ENCODE data around the gene HSPA13.
A peak's percentile ranks its signal among the peaks of the same experiment; 100 is the strongest.
"Not testable (repeated sequence)": the region's sequence is repeated elsewhere in the genome, so short reads cannot be mapped to it uniquely, and the experiment has no call there.

Gene HSPA13, protein sequence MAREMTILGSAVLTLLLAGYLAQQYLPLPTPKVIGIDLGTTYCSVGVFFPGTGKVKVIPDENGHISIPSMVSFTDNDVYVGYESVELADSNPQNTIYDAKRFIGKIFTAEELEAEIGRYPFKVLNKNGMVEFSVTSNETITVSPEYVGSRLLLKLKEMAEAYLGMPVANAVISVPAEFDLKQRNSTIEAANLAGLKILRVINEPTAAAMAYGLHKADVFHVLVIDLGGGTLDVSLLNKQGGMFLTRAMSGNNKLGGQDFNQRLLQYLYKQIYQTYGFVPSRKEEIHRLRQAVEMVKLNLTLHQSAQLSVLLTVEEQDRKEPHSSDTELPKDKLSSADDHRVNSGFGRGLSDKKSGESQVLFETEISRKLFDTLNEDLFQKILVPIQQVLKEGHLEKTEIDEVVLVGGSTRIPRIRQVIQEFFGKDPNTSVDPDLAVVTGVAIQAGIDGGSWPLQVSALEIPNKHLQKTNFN

DNA sequence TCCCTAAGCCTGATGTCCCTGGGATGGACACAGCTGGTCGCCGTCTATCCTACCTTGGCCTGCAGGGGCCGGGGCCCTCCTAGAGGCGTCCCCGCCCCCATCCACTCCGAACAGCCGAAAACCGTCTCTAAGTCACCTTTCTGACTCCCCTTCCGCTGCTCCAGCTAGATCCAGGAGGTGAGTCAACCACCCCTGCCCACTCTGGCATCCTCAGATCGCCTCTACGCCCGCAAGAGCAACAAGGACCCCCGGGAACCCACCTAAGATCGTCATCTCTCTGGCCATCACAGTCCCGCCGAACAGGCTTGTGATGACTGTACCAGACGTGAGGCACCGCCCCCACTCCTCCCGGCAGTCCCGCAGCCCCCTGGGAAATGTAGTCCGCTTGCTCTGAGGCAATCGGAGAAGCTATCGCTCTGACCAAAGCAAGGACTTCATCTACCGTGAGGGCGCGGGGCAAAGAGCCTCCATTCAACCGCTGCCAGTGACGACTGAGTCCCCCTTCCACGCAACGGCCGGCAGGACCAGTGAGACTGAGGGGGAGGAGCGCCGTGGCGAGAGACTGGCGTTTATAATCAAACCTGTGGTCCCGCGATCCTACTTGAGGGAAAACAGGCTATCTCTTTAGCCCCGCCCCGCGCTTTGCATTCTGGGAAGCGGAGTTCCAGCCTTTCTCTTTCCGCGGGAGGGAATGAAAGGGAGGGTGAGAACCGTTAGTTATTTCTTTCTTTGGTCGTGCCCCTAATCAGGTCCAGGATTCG is at the start of gene HSPA13:
Gene HSPA13, minus strand, starts transcription at position 312 of the 761 bp plus-strand sequence. Its CDS starts 27 bp downstream, at position 285.
- peak; percentile 99 for DNase-seq

DNA sequence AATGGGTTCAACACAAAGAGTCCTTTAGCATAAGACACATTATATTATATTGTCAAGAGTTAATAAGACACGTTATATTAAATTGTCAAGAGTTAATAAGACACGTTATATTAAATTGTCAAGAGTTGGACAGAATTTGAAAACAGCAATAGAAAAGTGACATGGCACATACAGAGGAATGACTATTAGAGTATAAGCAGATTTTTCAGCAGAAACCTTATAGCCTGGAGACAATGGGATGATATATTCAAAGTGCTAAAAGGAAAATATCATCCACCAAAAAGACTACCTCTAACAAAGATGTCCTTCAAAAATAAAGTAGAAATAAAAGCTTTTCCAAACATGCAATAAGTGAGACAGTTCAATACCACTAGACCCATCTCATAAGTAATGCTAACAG is 36.0 kb upstream of the HSPA13 start:
- no peak for DNase-seq

DNA sequence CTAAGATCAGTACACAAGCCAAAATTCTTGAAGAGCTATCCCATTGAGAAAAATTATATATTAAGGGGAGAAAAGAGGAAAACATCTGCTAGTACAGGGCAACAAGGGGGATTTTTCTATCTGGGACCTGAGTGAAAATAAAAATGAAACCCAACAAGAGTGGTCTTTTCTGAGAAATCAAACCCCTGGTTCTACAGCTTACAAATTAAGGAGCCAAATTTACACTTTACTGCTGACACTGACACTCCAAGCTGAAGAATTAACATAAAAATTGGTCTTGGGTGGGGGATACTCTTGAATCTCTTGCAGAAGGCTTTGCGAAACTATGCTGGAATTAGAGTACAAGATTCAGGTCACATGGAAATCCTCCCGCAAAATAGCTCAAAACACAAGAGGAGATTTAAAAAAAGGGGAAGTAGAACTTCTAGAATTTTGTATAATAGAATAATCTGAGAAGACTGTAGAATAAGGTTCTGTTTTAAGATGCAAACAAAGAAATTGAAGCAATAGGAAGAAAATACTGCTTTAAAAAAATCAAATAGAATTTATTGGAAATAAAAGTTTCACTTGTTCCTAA is 32.1 kb upstream of the HSPA13 start:
- no peak for DNase-seq

DNA sequence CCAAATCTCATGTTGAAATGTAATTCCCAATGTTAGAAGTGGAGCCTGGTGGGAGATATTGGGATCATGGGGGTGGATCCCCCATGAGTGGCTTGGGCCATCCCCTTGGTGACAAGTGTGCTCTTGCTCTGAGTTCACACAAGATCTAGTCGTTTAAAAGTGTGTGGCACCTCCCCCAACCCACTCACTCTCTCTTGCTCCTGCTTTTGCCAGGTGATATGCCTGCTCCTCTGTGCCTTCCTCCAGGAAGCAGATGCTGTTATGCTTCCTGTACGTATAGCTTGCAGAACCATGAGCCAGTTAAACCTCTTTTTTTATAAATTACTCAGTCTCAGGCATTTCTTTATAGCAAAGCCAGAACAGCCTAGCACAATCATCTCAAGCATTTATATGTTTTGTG is 23.0 kb upstream of the HSPA13 start:
- DNase-seq, result no peak

DNA sequence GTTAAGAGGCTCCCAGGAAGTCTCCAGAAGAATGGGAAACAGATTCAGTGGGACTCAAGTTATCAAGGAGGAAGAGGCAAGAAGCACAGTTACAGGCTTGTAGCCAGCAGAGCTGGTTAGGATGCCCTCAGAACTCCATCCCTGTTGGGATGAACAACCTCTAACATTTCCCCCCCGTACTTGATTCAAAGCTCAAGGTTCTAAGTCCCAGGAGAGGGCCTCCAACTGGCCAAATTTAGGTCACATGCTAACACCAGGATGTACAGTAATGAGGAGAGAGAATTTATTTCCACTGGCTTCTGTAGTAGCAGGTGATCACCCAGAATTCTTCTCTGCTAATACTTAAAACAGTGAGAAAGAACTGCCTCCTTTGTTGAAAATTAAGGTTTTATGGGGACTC is 22.3 kb upstream of the HSPA13 start:
- DNase-seq, result no peak

DNA sequence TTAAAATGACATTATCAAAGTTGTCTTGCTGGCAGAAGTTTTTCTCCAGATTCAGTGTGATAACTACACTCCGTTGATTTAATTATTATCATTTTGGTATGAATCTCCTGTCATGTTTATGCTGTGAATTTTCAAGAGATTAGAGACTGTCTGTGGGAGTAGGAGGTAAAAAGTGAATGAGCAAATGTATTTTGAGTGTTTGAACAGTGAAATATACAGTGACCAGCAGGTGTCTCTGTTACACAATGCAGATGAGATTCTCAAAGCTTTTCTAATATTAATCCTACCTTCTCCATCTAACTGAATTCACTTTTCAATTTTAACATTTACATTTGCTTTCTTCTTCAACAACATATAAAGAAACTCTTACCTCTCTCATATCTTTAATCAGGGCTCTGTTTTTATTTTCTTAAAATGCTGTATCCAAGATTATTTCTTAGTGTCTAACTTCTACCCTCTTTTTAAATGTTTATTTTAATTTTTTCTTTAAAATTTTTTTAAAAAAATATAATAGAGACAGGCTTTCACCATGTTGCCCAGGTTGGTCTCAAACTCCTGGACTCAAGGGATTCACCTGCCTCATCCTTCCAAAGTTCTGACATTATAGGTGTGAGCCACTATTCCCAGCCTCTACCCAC is 20.9 kb upstream of the HSPA13 start:
- no peak for DNase-seq

DNA sequence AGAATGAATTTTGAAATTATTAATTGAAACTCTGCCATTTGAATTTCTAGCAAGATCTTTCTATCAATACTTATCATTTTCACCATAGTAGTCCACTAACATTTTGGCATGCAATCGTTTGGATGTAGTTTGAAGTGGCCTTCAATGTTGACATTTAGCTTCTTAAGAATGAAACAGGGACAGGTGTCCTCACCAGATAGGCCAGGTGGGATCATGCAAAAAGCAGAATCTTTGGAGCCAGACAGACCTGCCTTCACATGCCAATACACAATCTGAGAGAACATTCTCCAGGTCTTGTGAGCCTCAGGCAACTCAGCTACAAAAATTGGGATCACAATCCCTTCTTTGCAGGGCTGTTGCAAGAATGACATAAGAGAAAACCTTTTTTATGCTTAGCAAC is 18.3 kb upstream of the HSPA13 start:
- no peak for DNase-seq

DNA sequence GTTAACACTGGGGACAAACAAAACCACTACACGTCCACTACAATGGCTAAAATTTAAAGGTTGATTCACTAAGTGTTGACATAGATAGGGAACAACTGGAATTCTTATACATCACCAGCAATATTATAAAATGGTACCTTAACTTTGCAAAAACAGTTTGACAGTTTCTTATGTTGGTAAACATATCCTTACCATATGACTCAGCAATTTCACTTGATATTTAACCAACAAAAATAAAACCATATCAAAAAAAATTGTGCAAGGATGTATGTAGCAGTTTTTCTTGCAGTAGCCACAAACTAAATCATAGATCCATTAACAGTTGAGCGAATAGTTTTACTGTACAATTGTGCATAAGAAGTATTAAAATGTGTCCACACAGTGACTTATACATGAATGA is 5.3 kb upstream of the HSPA13 start:
- DNase-seq, result no peak

DNA sequence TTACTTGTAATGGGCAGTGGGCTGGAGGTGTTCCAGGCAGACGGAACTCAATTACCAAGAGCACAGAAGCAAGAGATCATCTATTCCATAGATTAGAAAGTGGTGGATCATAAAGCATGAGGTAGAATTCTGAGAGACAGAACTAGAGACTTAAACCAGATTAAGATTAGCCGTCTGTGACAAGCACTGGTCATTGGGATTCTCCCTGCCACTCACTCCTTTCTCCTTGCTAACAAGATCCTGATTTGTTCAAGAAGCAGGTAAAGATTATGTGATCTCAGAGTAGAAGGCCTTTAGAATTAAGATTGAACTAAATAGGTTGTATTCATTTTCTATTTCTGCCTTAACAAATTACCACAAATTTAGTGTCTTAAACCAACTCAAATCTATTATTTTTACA is 1.5 kb upstream of the HSPA13 start:
- no peak for DNase-seq

DNA sequence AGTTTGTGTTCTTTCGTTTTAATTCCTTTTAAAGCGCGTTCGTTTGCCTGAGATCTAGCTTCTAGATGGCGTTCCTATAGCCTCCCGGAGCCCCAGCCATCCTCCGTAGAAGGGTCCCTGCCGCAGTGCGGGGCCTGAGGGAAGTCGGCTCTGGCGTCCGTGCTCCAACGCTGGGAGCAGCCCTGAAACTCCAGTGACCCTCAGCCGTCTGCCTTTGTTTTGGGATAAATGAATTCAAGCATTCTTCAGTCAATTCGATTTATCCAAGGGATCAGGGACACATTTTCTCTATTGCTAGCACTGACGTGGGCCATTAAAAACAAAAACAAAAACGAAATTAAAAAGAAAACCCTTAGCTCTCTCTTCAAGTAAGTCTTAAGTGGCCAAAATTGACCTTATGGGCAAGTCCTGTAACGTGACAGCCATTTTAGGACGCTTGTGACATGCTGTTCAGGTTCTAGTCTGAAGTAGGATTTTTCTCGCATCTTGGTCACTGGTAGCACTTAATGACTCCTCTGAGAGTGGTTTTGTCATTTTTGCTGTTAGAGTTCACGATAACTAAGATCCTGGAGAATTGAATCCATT is 742 bp upstream of the HSPA13 start:
- peak; percentile 6 for DNase-seq

DNA sequence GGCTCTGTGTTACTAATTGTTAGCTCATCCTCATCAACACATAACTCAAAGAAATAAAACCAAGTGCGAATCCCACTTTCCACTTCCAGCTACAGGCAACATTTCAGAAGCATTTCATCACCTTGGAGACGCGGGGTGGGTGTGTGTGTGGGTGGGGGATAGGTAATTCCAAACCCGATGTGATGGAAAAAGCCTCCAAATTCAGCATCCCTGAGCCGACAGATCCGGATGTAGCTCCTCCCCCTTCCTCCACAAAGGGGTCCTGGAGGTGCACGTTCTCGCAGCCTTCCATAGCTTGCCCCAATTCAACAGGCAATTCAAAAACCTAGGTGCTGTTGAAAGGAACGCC is 486 bp downstream of the HSPA13 start:
- DNase-seq, result no peak

DNA sequence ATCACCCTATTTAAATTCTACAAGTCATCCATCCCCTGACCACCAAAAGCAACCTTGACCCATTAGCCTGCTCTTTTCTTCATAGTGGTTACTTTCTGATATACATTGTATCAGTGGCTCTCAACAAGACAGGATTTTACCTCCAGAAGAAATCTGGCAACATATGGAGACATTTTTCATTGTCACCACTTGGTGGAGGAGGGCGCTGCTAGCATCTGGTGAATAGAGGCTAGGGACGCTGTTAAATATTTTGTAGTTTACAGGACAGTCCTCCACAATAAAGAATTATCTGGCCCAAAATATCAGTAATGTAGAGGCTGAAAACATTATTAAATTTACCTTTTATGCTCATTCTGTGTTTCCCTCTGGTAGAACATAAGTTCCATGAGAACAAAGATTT is 6.1 kb downstream of the HSPA13 start:
- no peak for DNase-seq

DNA sequence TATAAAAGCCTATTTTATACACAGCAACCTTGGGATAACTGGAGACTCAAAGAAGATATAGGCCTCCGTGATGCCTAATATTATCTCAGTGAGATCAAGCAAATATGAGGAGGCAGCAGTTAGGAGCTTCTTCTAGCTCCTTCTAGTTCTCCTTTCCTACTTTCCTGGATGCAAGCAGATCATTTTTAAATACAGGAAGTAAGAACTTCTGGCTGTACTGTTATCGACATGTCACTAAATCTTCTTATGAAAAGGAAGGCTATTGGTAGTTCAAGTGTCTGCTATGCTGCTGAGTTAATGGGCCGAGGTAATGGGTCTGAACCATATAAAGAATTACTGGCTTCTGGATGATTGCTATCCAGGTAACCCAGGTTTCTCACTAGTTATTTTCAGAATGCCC is 15.9 kb downstream of the HSPA13 start:
- DNase-seq, result no peak

DNA sequence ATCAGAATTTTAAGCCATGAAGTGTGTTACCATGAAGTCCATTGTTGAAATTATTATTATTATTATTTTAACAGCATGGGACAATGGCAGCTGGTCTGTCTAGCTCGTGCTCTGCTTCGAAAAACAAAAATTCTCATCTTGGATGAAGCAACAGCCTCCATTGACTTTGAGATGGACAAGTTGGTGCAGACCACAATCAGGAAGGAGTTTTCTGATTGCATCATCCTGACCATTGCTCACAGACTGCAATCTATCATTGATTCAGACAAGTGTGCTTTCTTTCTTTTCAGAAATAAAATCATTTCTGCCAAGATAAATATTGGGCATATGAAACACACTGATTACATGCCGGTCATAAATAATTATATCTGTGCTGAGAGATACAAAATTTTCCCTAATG is 21.0 kb downstream of the HSPA13 start:
- no peak for DNase-seq

DNA sequence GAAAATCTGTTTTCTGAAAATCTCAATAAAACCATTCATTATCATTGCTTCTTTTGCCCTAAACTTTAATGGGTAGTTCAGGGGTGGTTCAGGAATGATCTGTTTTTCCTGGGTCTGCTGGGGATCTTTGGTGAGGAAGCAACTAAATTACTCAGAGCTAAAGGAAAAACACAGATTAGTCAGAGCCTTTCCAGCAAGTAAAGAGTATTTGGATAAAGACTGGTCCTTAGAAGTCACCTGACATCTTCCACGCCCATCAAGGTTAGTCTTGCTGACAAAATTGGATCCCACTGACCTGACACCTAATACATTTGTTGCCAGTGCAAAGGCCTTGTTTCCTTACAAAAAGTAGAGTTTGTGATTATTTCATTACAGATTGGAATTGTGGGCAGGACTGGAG is 24.2 kb downstream of the HSPA13 start:
- DNase-seq, result no peak

DNA sequence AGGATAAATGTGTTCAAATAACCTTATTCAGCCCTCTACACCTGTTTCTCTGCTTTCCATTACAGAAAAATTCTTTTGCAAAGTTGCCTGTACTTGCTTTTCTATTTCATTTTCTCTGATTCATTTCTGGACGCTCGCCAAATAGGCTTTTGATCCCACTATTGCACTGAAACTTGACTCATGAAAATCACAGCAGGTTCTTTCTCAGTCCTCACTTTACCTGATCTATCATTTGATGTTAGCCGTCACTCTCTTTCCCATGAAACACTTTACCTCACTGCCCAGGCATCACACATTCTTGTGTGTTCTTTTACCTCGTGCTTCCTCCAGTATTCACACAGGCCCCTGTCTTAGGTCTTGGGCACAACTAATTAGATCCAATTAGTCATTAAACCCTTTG is 26.2 kb downstream of the HSPA13 start:
- no peak for DNase-seq

DNA sequence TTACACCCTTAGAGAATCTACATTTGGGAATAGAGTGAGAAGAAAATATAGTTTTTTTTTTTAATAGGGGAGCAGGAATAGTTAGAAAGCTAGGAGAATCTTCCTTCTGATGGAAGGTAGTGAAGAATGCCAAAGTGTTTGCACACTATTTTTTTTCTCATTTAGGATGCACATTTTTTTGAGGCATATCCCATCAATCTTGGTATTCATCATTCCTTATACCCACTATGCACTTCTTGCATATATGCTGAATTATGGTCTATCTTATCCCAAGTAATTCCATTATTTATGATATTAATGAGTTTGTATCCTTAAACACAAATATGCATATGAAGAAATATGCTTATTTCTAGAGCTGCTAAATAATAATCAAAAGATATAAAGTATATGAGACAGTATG is 28.4 kb downstream of the HSPA13 start:
- DNase-seq, result no peak

DNA sequence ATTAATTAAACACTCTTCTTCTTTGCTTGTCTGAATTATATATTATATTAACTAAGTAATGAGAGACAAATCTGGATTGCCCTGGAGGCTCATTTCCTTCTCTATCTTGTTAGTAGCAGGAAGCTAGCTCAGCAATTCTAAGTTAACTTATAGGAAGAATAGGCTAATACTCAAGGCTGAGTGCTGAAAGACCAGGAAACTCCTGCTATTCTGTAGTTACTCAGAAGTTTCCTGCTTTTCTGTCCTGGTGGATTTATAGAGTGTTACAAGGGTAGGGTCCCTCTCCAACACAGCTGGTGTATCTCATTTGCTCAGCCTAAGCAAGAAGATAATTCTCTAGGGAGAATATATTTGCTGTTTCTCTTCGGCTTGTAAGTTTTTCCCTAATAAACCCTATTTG is 29.2 kb downstream of the HSPA13 start:
- no peak for DNase-seq

DNA sequence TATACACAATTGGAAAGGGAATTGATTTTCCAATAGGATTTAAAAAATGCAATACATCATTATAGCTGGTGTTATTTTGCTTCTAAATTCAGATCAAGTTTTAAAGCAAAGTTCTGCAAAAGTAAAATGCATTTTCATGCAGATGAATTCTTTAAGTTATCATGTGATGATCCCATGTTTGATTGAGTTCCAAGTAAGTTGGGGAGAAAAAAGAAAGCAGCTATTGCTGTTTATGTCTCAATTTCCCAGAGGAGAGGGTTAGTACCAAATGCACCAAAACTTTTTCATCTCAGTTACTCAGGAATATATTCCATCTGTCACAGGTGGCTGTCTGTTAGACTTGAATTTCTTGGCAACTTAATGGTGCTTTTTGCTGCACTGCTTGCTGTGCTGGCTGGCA is 29.7 kb downstream of the HSPA13 start:
- no peak for DNase-seq

DNA sequence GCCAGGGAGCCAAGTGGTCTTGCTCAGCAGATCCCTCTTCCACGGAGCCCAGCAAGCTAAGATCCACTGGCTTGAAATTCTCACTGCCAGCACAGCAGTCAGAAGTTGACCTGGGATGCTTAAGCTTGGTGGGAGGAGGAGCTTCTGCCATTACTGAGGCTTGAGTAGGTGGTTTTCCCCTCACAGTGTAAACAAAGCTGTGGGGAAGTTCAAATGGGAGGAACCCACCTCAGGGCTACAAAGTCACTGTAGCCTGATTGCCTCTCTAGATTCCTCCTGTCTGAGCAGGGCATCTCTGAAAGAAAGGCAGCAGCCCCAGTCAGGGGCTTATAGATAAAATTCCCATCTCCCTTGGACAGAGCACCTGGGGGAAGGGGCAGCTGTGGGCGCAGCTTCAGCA is 55.6 kb downstream of the HSPA13 start:
- DNase-seq, result not testable (repeated sequence)

DNA sequence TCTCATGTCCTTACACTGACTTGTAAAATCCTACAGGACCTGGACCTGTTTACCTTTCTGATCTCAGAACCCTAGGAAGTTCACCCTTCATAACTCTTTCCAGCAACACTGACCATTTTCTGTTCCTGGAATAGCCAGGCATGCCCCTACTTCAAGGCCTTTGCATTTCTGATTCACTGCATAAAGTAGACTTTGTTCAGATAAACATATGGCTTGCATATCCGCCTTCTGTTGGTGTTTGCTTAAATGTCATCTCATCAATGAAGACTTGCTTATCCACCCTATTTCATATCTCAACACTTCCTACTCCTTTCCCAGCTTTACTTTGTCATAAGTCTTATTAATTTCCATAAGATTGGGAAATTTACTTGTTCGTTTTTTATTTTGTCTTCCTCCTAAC is 57.4 kb downstream of the HSPA13 start:
- no peak for DNase-seq

Data from activated CD4-positive, alpha-beta T cell treated with anti-CD3 and anti-CD28 coated beads for 48 hours (primary cell).